Measurements from ENCODE around the gene SLC30A10. TPM values are rescaled to one million over a fixed set of nuclear protein-coding genes. Genes with fewer than 3 reads are reported as not detected.
"Not testable (repeated sequence)": the region's sequence is repeated elsewhere in the genome, so short reads cannot be mapped to it uniquely, and the experiment has no call there.

The SLC30A10 gene
- total RNA-seq, 2 experiments from 2014 or later, result not detected

DNA sequence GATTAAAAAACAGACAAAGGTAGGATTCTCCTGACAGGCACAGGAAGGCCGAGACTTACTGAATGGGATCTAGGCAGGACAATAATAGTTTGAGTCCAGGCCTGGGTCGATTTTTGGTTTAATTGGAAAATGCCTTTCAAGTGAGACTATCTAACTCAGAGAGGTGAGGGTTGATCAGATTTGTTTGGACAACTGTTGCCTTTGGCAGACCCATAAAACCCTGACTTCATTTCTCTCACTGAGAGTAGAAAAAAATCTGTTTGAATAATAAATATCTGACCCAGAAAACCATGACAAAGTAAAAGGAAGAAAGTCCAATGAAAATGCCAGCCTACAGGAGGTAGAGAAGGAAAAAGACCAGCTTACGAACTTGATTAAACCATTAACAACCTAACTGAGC lies 12.3 kb upstream of the SLC30A10 start:
- POLR2A ChIA-PET, result no interaction called here
- no TSS peak for BruUV-seq (replicated peaks)

DNA sequence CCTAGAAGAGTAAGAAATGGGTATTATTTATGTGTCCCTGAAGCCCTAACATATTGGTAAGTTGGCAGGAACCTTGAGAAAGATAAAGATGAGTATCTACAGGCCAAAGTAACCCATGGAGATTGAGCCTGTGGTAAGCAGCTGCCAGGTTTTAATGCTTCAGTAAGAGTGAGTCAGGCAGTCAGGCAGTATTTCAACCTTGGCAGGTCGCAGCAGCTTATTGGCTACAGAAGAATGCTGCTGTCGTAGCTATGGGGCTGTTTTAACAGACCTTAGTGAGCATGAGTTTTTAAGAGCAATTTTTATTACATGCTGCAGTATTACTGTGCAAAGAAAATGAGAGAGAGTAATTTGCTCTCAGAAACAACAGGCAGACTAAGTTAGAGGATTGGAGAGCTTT lies 10.3 kb upstream of the SLC30A10 start:
- H3K4me2 ChIP-seq (ENCODE audit: low read length), result no peak overlapping the region
- H3K9me2 ChIP-seq (ENCODE audit: insufficient read depth, low read length), result no peaks in the 10 kb centered on the region
- no peak overlapping the region for H3K27ac ChIP-seq (ENCODE audit: low read depth, low read length, poor library complexity, severe bottlenecking)
- no peak overlapping the region for H3K4me3 ChIP-seq (ENCODE audit: low read depth, low read length, poor library complexity, severe bottlenecking)
- POLR2A ChIA-PET, result interaction anchor here (0.6 to 1.4 kb wide), 3 partner anchors 13 to 1260 kb away, joined by 3 to 4 read pairs (median 3); no protein-coding TSS in a partner anchor
- BruUV-seq (replicated peaks), result no TSS peak
- CTCF ChIA-PET (ENCODE audit: unreplicated experiment), result no interaction called here
- H4K20me1 ChIP-seq (ENCODE audit: insufficient read depth, low read length), result no peaks in the 10 kb centered on the region
- intact Hi-C loops (cut with micrococcal nuclease; ENCODE audit: unreplicated experiment), result no loop called here
- DNase-seq (ENCODE audit: low spot score), result no peak
- H3K36me3 ChIP-seq (ENCODE audit: insufficient read depth, low read length), result no peaks in the 10 kb centered on the region
- H3K9me3 ChIP-seq (ENCODE audit: low read length), result no peaks in the 10 kb centered on the region
- H2AFZ ChIP-seq (ENCODE audit: low read length), result no peak overlapping the region
- no peaks in the 10 kb centered on the region for H3K4me1 ChIP-seq (ENCODE audit: insufficient read depth, low read length, poor library complexity, severe bottlenecking)
- TF ChIP-seq CTCF (conservative IDR thresholded peaks at IDR 0.05; ENCODE audit: low read length), result no peak
- no peak for TF ChIP-seq EZH2phosphoT487 (IDR thresholded peaks at IDR 0.05; ENCODE audit: borderline replicate concordance, low read depth, low read length)
- no peaks in the 10 kb centered on the region for H3K79me2 ChIP-seq (ENCODE audit: insufficient read depth, low read depth, low read length)

More for the DNA sequence above, 12.3 kb upstream of the SLC30A10 start:
- Histone ChIP-seq H3K4me3 (ENCODE audit: low read depth, low read length, poor library complexity, severe bottlenecking) (no peak overlapping the region), H3K79me2 (ENCODE audit: insufficient read depth, low read depth, low read length) (no peaks in the 10 kb centered on the region), H3K9me2 (ENCODE audit: insufficient read depth, low read length) (no peaks in the 10 kb centered on the region), H3K27ac (ENCODE audit: low read depth, low read length, poor library complexity, severe bottlenecking) (no peak overlapping the region), H3K4me2 (ENCODE audit: low read length) (no peak overlapping the region), H2AFZ (ENCODE audit: low read length) (no peak overlapping the region), H3K4me1 (ENCODE audit: insufficient read depth, low read length, poor library complexity, severe bottlenecking) (peaks cover 2% of the 10 kb centered on the region), H4K20me1 (ENCODE audit: insufficient read depth, low read length) (no peaks in the 10 kb centered on the region), H3K9me3 (ENCODE audit: low read length) (no peaks in the 10 kb centered on the region), H3K36me3 (ENCODE audit: insufficient read depth, low read length) (no peaks in the 10 kb centered on the region)
- TF ChIP-seq CTCF (conservative IDR thresholded peaks at IDR 0.05; ENCODE audit: low read length), result no peak
- TF ChIP-seq EZH2phosphoT487 (IDR thresholded peaks at IDR 0.05; ENCODE audit: borderline replicate concordance, low read depth, low read length), result no peak
- no peak for DNase-seq (ENCODE audit: low spot score)
- intact Hi-C loops (cut with micrococcal nuclease; ENCODE audit: unreplicated experiment), result no loop called here
- CTCF ChIA-PET (ENCODE audit: unreplicated experiment), result no interaction called here

DNA sequence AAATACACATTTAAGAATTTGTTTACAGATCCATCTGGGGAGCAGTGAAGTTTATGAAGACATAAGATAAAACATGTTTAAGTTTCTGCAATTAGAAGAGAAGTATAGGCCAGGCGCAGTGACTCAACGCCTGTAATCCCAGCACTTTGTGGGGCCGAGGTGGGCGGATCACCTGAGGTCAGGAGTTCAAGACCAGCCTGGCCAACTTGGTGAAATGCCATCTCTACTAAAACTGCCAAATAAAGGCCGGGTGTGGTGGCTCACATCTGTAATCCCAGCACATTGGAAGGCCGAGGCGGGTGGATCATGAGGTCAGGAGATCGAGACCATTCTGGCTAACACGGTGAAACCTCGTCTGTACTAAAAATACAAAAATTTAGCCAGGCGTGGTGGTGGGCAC lies 5.4 kb upstream of the SLC30A10 start:
- H3K9me3 ChIP-seq (ENCODE audit: low read length); H3K9me2 ChIP-seq (ENCODE audit: insufficient read depth, low read length); H3K4me2 ChIP-seq (ENCODE audit: low read length); POLR2A ChIA-PET; H3K4me3 ChIP-seq (ENCODE audit: low read depth, low read length, poor library complexity, severe bottlenecking); H3K4me1 ChIP-seq (ENCODE audit: insufficient read depth, low read length, poor library complexity, severe bottlenecking); CTCF ChIA-PET (ENCODE audit: unreplicated experiment); H3K36me3 ChIP-seq (ENCODE audit: insufficient read depth, low read length); H3K27ac ChIP-seq (ENCODE audit: low read depth, low read length, poor library complexity, severe bottlenecking); H3K79me2 ChIP-seq (ENCODE audit: insufficient read depth, low read depth, low read length); BruUV-seq (replicated peaks); H2AFZ ChIP-seq (ENCODE audit: low read length); DNase-seq (ENCODE audit: low spot score); intact Hi-C loops (cut with micrococcal nuclease; ENCODE audit: unreplicated experiment); H4K20me1 ChIP-seq (ENCODE audit: insufficient read depth, low read length): not testable (repeated sequence)

Measured in OCI-LY7 (cell line).